HG03135 (cell line): ENCODE results near the gene JAZF1.

Experiments used
- ATAC-seq: cut with Tn5 transposase; IDR thresholded peaks from one replicate; pipeline ENCODE4 v1.9.1; 2021; ENCODE audit warnings: mild to moderate bottlenecking, moderate library complexity; ENCODE audit not compliant: unreplicated experiment

JAZF1 gene

GRCh38 chr7:28168393-28169158 lies 12.0 kb downstream of the JAZF1 start:
- no peak for ATAC-seq

- ATAC-seq = no peak
Observed at GRCh38 chr7:28166982-28167715, 13.4 kb downstream of the JAZF1 start.

DNA sequence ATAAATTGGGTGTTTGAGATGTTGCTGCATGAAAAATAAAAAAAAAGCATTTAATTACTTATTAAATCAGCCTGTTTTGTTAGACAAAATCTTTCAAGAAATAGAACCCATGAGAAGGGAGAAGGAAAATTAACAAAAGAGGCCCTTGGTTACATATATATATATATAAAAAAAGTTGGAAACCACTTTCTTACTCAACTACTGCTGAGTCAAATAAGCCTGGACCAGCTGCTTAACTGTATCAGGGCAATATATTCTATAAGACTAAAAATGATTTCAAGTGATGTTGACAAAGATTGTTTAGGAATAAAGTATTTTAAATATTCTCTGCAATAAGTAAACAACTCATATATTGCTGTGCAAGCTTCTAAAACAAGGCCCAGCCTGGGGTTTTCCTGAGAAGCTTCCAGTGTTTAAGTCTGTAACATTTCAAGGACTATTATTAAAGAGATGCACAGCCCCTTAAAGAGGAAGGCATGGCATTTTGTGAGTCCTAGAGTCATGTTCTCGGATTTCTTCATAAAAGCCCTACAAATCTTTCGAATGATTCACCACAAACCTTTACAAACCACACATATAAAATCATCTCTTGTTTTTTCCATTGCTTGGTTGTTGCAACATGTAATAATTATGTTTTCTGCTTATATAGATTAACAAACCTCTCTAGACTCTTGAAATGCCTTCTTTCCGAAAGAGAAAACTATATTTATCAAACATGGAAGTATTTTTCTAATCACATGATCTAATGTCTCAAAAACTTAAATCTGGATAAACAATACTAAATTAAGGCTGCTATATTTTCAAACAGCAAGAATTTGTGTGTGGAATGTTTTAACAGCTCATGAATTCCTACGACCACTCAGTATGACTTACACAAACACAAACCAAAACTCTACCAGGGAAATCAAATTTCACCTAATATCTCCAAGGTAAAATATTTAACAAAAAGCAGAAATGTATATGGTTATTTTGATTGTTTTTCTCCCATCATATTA lies 14.3 kb downstream of the JAZF1 start:
- no peak for ATAC-seq

DNA sequence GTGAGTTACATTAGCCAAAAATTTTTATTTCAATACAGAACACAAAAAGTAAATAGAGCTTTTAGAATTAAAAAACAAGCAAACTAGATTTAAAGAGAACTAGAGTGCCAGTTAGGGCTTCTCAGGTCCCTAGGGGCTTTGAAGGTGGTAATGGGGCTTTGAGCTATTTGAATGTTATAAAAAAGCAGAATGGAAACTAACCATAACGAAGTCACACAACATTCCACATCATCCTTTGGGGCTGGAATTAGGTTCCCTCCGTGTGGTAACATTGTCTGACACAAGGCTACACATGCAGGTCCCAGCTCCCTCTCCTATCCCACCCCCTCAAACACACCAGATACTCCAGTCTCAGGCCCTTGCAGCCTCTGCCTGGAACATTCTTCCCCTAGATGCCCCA lies 15.3 kb downstream of the JAZF1 start:
- ATAC-seq = no peak

DNA sequence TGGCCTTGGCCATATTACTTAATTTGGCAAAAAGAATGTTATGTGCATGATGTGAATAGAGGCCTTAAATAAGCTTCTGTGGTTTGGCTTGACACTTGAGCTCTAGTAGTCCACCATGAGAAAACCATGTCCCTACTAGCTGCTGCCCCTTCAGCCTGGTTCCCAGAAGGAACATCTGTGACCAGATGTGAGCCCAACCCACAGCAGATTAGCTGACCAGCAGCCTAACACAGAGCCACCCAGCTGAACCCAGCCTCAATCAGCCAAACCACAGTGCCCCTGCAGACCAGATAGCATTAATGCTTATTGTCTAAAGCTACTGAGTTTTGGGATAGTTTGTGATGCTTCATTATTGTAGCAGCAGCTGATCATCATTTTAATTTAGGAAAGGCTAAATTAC lies 16.6 kb downstream of the JAZF1 start:
- ATAC-seq = no peak

DNA sequence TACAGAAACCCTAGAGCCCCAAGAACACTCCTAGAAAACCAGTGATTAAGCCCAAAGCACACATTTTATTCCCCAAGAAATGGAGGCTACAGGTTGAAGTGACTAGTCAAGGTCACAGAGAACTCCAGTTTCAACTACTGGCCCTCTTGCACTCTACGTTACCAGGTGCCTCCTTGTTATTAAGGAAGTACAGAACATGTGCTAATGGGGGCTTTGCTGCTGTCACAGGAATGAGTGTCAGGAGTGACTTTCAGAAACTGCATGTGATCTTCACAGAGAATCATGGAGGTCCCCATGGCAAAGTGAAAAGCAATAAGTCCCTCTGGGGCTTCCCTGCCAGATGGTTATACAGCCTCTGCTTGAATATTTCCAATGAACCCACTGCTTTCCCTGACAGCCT lies 19.3 kb downstream of the JAZF1 start:
- ATAC-seq = no peak

GRCh38 chr7:28160551-28160991 lies 20.0 kb downstream of the JAZF1 start:
- ATAC-seq = no peak

DNA sequence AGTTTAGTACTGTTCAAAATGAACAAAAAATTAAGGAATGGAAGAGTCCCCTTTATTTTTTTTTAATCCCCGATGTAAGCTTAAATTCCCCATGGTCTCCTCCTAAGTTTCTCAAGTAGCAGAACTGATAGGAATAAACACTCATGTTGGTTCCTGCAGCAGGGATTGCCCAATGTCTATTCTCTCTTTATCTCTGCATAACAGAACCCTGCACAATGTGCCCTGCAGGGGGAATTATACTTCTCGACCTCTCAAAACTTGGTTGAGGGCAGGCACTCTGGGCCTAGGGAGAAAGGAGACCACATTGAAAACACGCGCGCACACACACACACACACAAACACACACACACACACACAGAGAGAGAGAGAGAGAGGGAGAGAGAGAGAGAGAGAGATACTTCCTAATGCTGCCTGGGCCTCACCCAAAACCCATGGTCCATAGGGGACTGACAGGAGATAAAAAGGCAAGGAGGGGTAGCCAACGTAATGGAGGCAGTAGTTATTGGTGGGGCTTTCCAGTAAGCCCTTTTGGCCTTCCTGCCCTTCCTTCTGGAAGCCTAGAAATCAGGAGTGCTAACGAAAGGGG lies 22.7 kb downstream of the JAZF1 start:
- ATAC-seq = no peak

- ATAC-seq = no peak
Observed at GRCh38 chr7:28157076-28157745, 23.4 kb downstream of the JAZF1 start.

DNA sequence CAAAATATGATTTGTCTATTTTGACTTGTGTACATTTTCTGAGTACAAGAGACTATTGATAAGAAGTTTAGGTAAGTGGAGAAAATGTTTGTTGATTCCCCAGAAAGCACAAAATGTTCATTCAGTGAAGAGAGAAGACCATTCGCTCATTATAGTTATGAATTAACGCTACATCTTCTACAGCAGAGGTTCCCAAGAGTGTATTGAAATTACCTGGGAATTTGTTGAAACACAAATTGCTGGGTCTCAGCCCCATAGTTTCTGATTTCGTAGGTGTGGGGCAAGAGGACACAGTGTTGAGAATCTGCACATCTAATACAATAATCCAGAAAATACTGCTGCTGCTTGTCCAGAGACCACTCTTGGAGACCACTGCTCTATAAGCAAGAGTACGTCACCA lies 24.2 kb downstream of the JAZF1 start:
- ATAC-seq = no peak

- no peak for ATAC-seq
Observed at GRCh38 chr7:28155964-28156363, 24.6 kb downstream of the JAZF1 start.

GRCh38 chr7:28155019-28155660 lies 25.5 kb downstream of the JAZF1 start:
- peak; percentile 74 for ATAC-seq

GRCh38 chr7:28152594-28152993 lies 28.0 kb downstream of the JAZF1 start:
- ATAC-seq = no peak

GRCh38 chr7:28151965-28152364 lies 28.6 kb downstream of the JAZF1 start:
- no peak for ATAC-seq

DNA sequence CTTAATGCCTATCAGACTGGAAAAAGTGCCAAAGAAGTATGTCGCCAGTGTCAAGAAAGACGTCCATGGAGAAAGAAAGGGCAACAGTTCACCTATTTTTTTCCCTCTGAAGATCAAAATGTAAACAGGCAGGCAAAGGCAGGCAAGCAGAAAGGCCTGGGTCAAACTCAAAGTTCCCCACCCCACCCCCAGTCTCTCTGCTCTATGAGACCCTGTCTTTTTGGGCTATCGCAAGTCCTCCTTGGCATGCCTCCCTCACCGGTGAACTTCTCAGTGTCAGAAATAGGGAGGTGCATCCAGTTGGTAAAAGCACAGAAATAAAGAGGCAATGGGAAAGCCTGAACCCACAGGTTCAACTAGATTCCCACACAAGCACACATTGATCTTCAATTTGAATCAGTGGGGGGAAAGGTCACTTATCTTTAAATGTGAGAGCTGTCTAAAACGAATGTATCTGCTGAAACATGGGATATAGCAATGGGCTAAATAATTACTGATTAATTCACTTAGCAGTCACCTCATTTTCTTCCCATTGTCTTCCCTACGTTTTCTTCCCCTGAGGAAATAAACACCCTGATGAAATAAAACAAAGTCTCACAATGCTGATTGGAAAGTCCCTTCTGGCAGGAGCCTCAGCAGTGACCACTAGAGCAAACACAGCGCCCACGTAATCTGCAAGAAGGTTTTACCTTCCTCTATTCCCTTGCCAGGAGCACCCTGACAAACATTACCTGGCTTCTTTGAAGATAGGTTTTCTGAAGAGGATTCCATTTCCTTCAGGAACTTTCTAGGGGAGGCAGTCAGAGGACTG lies 31.1 kb downstream of the JAZF1 start:
- ATAC-seq = no peak

DNA sequence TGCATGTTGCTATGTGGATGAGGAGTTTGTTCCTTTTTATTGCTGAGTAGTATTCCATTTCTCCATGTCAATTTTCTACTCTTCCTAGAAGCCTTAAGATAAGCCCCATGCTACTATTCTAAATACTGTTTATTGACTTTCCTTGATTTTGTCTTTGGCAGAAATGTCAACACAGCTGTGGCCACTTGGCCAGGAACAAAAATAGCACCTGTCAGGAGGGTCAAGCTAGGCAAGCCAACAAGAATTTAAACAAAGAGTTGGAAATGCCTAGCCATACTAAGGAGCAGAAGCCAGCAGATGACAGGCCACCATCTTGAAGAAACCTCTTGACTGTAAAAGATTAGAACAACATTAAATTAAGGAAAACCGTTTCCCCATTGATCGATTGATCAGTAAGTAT lies 34.7 kb downstream of the JAZF1 start:
- ATAC-seq = no peak

DNA sequence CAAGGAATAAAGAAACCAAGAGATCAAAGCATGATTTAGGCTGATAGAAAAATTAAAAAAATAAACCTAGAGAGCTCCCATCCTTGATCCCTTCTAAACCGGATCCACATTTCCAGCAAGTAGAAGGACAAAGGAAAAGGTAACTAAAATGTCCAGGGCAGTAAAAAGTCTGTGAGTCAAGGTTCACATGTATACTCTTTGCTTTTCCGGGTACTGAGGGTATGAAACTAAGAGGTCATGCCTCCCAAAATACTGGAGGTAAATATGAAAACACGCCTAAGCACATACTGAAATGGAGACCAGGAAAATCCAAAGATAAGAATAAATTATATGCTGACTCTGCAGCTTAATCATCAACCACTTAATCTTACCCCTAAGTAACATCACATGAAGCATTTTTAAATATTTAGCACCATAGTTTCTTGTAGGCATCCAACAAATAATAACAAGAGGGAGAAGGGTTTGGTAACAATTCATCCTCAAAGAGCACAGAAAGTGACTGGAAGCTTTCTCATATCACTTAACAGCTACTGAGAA lies 35.4 kb downstream of the JAZF1 start:
- ATAC-seq = no peak

GRCh38 chr7:28144266-28144665 lies 36.3 kb downstream of the JAZF1 start:
- no peak for ATAC-seq

GRCh38 chr7:28142650-28143049 lies 37.9 kb downstream of the JAZF1 start:
- ATAC-seq = no peak
